K562 treated with DMSO at 1 percent for 48 hours (cell line): ENCODE data around the gene FTH1. TPM values are rescaled to one million over a fixed set of nuclear protein-coding genes. Genes with fewer than 3 reads are reported as not detected.

Experiments
- total RNA-seq: library from RNA; unstranded; fragments of 300-600 nt; gene quantifications from 2 replicates; pipeline ENCODE4 v1.2.3, GENCODE V29; 2022; ENCODE audit warnings: low replicate concordance; ENCODE audit errors: extremely low read depth

Gene FTH1
- total RNA-seq = 6,011 and 10,945 TPM in 2 replicates

DNA sequence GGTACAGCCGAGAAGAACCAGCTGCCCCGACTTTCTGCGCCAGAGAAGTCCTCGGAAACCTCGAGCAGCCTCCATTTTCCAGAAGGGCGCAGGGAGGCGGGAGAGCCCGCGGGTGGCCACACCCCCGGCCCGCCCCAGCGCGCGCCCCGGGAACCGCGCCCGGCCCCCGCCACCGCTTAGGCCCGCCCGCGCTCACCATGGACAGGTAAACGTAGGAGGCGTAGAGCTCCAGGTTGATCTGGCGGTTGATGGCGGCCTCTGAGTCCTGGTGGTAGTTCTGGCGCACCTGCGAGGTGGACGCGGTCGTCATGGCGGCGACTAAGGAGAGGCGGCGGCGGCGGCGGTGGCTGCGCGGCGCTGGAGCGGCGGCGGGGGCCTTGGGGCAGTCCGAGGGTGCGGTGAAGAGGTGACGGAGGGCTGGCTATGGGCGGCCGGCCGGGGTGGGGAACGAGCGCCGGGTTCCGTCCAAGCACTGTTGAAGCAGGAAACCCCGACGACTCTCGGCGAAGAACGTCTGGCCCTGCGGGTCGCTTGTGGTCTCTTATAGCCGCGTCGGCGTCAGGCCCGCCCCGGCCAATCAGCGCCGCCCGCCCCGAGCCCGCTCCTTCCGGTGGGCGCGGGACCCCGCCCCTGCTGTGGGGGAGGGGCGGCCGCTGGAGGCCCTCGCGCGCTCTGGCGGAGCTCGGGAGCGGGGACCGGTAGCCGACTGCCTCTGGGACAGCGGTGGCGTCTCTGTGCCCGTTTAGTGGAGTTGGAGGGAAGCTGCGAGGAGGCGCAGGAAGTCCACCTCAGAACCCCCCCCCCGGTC is at the start of gene FTH1:
TSS of gene FTH1 (minus strand) at position 519 of the 808 bp plus-strand sequence. CDS start at position 310, 209 bp downstream.

DNA sequence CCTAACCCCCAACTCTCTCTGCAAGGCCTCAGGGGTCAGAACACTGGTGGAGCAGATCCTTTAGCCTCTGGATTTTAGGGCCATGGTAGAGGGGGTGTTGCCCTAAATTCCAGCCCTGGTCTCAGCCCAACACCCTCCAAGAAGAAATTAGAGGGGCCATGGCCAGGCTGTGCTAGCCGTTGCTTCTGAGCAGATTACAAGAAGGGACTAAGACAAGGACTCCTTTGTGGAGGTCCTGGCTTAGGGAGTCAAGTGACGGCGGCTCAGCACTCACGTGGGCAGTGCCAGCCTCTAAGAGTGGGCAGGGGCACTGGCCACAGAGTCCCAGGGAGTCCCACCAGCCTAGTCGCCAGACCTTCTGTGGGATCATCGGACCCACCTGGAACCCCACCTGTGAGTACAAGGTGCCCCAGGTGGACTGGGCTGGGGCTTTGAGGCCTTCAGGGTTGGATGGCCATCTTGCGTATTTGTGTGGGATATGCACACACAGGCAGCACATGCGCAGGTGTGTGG is 17.3 kb downstream of the FTH1 start, which contains the start of gene BEST1:
TSS of gene BEST1 (plus strand) at position 317 of the 513 bp plus-strand sequence. CDS start 1,456 bp downstream, outside the sequence.

DNA sequence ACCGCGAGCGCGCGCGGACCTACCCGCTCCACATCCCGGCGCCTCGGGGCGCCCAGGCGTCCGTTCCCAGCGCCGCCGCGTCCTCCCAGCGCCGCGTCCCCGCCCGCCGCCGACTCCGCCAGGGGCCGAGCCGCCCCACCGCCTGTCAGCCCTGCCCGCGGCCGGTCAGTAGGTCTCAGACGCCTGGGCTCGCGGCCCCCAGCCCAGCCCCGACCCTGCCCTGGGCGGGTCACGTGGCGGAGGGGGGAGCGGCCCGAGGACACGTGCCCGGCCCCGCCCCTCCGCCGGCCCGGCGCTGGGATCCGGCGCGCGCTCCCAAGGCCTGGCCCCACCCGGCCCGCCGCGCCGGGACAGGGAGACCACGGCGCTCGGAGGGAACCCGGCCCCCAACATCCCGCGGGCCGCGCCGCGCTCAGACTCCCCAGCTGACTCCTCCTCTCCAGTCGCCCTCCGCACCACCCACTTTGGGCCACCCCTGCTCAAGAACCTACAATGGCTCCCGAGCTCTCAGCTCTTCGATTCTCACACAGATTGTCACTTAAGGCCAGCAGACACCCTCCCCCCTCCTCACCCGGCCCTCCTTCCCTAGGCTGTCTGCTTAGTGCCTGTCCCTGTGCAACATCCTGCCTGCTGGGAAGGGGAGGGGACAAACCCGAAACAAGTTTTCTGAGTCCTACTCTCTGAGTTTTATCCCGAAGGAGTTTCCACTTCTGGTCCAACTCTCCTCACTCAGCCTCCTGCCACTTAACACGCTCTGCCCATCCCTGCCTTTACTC is 49.9 kb downstream of the FTH1 start, which contains the start of gene RAB3IL1:
TSS of gene RAB3IL1 (minus strand) at position 233 of the 776 bp plus-strand sequence. CDS start at position 34, 199 bp downstream.

Other genes starting within 250 kb of the FTH1 start
- gene MYRF, start 215.0 kb downstream of the FTH1 start, total RNA-seq = not detected in 2 replicates
- not detected in 2 replicates for gene TMEM258, start 175.0 kb downstream of the FTH1 start, total RNA-seq
- gene FEN1, start 174.7 kb downstream of the FTH1 start, total RNA-seq = not detected in 2 replicates
- gene FADS1, start 150.6 kb downstream of the FTH1 start, total RNA-seq = not detected in 2 replicates
- gene FADS2, start 139.3 kb downstream of the FTH1 start, total RNA-seq = not detected in 2 replicates
- gene FADS3, start 76.1 kb downstream of the FTH1 start, total RNA-seq = not detected in 2 replicates
- not detected in 2 replicates for gene RAB3IL1, start 50.1 kb downstream of the FTH1 start, total RNA-seq
- not detected in 2 replicates for gene BEST1, start 17.3 kb downstream of the FTH1 start, total RNA-seq
- not detected in 2 replicates for gene INCENP, start 156.4 kb upstream of the FTH1 start, total RNA-seq
- gene SCGB1D1, start 222.6 kb upstream of the FTH1 start, total RNA-seq = not detected in 2 replicates
- gene SCGB2A1, start 241.0 kb upstream of the FTH1 start, total RNA-seq = not detected in 2 replicates